Ishikawa (cell line): ENCODE data around the gene MEG3.

Source experiments
- CEBPB ChIP-seq: IDR thresholded peaks from 2 replicates; pipeline ENCODE4 v1.6.1; 2012
- CREB1 ChIP-seq: IDR thresholded peaks from 2 replicates; pipeline ENCODE4 v1.6.1; 2012; ENCODE audit warnings: low read depth
- EGR1 ChIP-seq: IDR thresholded peaks from 2 replicates; pipeline ENCODE4 v1.6.1; 2012
- EP300 ChIP-seq: IDR thresholded peaks from 2 replicates; pipeline ENCODE4 v1.6.1; 2012; ENCODE audit warnings: borderline replicate concordance
- FOXM1 ChIP-seq: IDR thresholded peaks from 2 replicates; pipeline ENCODE4 v1.6.1; 2012; ENCODE audit warnings: low read depth, borderline replicate concordance
- NFIC ChIP-seq: IDR thresholded peaks from 2 replicates; pipeline ENCODE4 v1.6.1; 2012
- RAD21 ChIP-seq: IDR thresholded peaks from 2 replicates; pipeline ENCODE4 v1.6.1; 2012; ENCODE audit warnings: low read depth
- TAF1 ChIP-seq: IDR thresholded peaks from 2 replicates; pipeline ENCODE4 v1.6.1; 2012; ENCODE audit warnings: low read depth, mild to moderate bottlenecking
- TCF12 ChIP-seq: IDR thresholded peaks from 2 replicates; pipeline ENCODE4 v1.6.1; 2012; ENCODE audit warnings: low read depth
- TEAD4 ChIP-seq: IDR thresholded peaks from 2 replicates; pipeline ENCODE4 v1.6.1; 2012
- YY1 ChIP-seq: IDR thresholded peaks from 2 replicates; pipeline ENCODE4 v1.6.1; 2012; ENCODE audit warnings: low read depth
- ZBTB7A ChIP-seq: IDR thresholded peaks from 2 replicates; pipeline ENCODE4 v1.6.1; 2012; ENCODE audit warnings: low read depth
- TF ChIP-seq, protein P1 (sequence below): IDR thresholded peaks from 2 replicates; pipeline ENCODE4 v1.6.1; 2012
- TF ChIP-seq, protein P2 (sequence below): IDR thresholded peaks from 2 replicates; pipeline ENCODE4 v1.6.1; 2012
- TF ChIP-seq, protein P3 (sequence below): IDR thresholded peaks from 2 replicates; pipeline ENCODE4 v1.6.1; 2012; ENCODE audit warnings: low read depth, mild to moderate bottlenecking

Gene MEG3

DNA sequence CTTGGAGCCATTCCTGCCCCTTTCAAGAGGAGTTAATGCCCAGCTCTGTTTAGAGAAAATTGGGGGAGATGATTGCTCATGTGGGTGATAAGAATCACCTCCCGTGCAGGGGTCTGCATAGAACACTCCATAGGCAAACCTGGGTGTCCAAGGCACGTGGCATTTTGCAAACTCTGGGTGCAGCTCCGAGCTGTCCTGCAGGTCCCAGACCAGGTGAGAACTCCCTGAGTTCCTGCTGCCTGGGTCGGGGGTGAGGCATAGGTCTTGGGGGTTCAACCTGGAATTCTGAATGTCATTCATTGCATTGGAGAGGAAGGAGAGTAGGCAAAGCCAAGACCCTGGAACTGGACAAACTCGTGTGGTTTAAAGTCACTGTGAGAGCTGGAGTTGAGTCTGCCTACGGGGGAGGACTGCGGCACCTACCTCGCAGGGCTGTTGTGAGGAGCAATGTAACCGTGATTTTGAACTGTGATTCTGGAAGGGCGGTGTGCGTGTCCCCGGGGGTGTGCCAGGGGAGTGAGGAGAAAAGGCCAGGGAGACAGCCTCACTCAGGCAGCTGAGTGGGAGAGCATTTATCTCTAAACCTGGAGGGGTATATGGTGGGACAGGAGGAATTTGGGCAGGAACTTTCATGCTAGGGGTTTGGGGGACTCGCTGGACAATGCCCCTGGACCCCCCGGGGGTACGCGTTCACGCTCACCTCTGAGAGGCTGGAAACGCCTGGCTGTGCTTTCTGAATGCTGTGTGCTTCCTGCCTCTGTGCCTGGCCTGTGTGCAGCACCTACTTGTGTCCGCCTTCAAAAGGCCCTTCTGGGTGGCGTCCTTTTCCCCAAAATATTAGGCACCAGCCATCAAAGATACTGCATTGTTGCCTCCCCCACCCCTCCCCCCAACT, 30.4 kb downstream of the MEG3 start:
- TF ChIP-seq NFIC: no peak
- no peak for TF ChIP-seq EGR1
- TF ChIP-seq TAF1: no peak
- no peak for TF ChIP-seq RAD21
- TF ChIP-seq, protein P1, sequence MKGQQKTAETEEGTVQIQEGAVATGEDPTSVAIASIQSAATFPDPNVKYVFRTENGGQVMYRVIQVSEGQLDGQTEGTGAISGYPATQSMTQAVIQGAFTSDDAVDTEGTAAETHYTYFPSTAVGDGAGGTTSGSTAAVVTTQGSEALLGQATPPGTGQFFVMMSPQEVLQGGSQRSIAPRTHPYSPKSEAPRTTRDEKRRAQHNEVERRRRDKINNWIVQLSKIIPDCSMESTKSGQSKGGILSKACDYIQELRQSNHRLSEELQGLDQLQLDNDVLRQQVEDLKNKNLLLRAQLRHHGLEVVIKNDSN: no peak
- no peak for TF ChIP-seq YY1
- TF ChIP-seq, protein P2, sequence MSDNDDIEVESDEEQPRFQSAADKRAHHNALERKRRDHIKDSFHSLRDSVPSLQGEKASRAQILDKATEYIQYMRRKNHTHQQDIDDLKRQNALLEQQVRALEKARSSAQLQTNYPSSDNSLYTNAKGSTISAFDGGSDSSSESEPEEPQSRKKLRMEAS: no peak
- no peak for TF ChIP-seq TEAD4
- TF ChIP-seq, protein P3, sequence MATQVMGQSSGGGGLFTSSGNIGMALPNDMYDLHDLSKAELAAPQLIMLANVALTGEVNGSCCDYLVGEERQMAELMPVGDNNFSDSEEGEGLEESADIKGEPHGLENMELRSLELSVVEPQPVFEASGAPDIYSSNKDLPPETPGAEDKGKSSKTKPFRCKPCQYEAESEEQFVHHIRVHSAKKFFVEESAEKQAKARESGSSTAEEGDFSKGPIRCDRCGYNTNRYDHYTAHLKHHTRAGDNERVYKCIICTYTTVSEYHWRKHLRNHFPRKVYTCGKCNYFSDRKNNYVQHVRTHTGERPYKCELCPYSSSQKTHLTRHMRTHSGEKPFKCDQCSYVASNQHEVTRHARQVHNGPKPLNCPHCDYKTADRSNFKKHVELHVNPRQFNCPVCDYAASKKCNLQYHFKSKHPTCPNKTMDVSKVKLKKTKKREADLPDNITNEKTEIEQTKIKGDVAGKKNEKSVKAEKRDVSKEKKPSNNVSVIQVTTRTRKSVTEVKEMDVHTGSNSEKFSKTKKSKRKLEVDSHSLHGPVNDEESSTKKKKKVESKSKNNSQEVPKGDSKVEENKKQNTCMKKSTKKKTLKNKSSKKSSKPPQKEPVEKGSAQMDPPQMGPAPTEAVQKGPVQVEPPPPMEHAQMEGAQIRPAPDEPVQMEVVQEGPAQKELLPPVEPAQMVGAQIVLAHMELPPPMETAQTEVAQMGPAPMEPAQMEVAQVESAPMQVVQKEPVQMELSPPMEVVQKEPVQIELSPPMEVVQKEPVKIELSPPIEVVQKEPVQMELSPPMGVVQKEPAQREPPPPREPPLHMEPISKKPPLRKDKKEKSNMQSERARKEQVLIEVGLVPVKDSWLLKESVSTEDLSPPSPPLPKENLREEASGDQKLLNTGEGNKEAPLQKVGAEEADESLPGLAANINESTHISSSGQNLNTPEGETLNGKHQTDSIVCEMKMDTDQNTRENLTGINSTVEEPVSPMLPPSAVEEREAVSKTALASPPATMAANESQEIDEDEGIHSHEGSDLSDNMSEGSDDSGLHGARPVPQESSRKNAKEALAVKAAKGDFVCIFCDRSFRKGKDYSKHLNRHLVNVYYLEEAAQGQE: no peak
- TF ChIP-seq ZBTB7A: no peak
- no peak for TF ChIP-seq TCF12
- no peak for TF ChIP-seq FOXM1
- TF ChIP-seq CEBPB: no peak
- TF ChIP-seq EP300: no peak
- TF ChIP-seq CREB1: no peak

DNA sequence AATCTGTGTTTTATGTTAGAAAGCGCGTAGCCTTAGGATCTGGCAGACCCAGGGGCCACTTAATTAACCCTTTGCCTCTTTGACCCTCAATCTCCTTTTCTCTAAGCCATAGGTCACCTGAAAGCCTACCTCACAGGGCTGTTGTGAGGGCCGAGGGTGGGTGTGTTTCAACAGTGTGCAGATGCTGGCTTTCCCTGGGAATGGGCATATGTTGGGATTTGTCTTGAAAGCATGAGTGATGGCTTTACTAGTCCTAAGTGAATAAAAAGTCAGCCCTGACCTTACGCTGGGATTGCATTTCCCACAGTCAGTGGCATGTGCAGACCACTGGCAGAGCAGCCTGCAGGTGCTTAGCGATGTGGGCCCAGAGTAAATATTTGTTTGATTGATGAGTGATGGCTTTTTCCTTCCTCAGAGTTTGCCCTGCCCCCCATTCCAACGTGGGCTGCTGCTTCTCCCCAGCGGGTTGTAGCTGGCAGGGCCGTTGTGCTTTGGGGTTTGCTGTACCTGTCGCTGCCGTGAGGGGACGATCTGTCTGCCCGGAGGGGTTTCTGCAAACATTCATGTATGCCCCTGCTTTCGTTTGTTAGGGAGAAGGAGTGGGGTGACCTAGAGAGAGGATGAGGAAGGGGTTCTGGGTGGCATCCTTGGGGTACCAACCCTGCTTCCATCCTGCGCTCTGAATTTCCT, 31.5 kb downstream of the MEG3 start:
- no peak for TF ChIP-seq CEBPB
- TF ChIP-seq, protein P1: no peak
- TF ChIP-seq YY1: no peak
- no peak for TF ChIP-seq FOXM1
- TF ChIP-seq RAD21: no peak
- TF ChIP-seq CREB1: no peak
- no peak for TF ChIP-seq ZBTB7A
- no peak for TF ChIP-seq TEAD4
- TF ChIP-seq EGR1: no peak
- no peak for TF ChIP-seq NFIC
- TF ChIP-seq, protein P3: no peak
- TF ChIP-seq, protein P2: no peak
- no peak for TF ChIP-seq EP300
- no peak for TF ChIP-seq TAF1
- TF ChIP-seq TCF12: no peak

DNA sequence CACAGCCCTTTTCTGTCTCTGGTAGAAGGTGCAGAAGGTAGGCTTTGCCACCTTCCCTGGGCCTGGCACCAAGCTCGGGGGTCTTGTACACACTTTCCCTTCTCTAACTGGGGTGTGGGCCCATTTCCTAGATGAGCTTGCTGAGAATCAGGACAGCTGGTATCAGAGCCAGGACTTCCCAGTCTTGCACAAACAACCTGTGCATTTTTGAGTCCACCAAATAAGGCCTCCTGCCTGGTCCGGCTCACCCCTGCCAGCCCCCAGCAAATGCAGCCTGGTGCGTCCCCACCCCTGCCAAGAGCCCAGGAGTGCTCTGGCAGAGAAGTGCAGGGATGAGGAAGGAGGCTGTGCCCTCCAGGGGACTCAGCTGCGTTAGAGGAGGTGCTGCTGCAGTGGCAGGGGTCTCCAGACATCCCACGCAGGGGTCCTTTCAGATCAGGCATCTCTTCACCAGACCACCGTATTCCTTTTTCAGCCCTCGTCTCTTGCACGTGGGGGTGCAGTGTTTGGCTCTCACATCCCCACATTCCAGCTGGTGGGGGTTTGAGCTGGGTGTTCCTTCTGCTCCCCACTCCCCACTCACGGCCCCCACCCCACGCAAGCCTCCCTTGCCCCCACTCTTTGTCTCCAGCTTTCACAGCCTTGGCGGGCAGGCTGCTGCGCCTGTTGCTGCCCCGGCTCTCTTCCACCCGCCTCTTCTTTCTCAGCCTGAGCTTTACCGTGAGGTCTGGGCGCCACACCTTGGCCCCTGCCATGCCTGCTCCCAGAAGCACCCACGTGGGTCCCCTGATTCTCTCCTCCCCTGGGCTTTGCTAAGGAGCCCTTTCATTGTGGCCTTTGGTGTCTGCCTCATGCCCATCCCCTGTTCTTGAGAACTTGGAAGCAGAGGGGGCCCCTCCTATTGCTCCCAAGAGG, 32.3 kb downstream of the MEG3 start:
- TF ChIP-seq NFIC: no peak

DNA sequence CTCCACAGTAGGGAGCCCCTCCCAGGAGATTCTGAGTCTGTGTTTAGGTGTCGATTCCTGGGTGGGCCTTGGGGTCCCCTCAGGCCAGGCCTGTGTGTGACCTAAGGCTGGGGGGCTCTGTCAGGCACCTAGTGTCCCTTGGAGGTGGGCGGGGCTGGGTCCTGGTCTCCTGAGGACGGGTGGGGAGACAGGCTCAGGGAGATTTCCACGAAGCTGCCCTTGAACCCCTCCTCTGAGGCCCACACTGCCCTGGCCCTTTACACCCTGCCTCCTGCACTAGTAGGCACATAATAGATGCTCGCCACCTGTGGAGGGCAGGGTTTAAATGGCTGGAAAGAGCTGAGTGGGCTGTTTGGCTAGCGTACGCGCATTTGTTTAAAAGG, 32.9 kb downstream of the MEG3 start:
- TF ChIP-seq TAF1 (no peak), CREB1 (no peak), RAD21 (no peak), TEAD4 (no peak), YY1 (no peak)

DNA sequence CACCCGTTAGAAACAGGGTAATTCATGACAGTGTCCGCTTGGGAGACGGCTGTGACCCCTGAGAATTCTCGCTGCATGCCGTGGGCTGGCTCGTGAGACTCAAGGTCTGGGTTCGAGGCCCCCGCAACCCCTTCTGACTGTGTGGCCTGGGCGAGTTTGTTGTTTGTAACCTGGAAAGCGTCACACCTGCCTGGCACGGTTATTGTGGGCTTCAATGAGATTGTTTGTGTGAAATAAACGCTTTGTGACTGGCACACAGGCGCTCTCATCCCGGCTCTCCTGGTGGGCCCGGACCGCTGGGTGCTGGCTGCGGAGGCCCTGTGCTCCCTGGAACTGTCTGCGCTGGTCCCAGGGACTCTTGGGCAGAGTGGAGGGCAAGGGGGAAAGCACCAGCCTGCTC, 33.9 kb downstream of the MEG3 start:
- TF ChIP-seq CREB1 (no peak), YY1 (no peak)
